HG02763 (cell line): ENCODE data around the gene GRM7.

Source experiments
- ATAC-seq: cut with Tn5 transposase; IDR thresholded peaks from one replicate; pipeline ENCODE4 v1.9.1; 2021; ENCODE audit warnings: mild to moderate bottlenecking, moderate library complexity; ENCODE audit not compliant: unreplicated experiment

Gene GRM7

GRCh38 chr3:7630925-7631324, 770.0 kb downstream of the GRM7 start:
- ATAC-seq, result no peak

GRCh38 chr3:7632305-7632704, 771.4 kb downstream of the GRM7 start:
- no peak for ATAC-seq

GRCh38 chr3:7637694-7638093, 776.8 kb downstream of the GRM7 start:
- ATAC-seq, result no peak

GRCh38 chr3:7638103-7638502, 777.2 kb downstream of the GRM7 start:
- no peak for ATAC-seq

- ATAC-seq, result no peak
Measured at GRCh38 chr3:7640787-7641186, 779.9 kb downstream of the GRM7 start.

- no peak for ATAC-seq
Measured at GRCh38 chr3:7646851-7647250, 785.9 kb downstream of the GRM7 start.

GRCh38 chr3:7650466-7650865, 789.6 kb downstream of the GRM7 start:
- no peak for ATAC-seq

GRCh38 chr3:7651274-7651673, 790.4 kb downstream of the GRM7 start:
- no peak for ATAC-seq

- no peak for ATAC-seq
Measured at GRCh38 chr3:7657214-7658112, 796.5 kb downstream of the GRM7 start.

GRCh38 chr3:7658294-7658693, 797.4 kb downstream of the GRM7 start:
- ATAC-seq, result no peak

- no peak for ATAC-seq
Measured at GRCh38 chr3:7659079-7659478, 798.2 kb downstream of the GRM7 start.

- ATAC-seq, result no peak
Measured at GRCh38 chr3:7663771-7664170, 802.9 kb downstream of the GRM7 start.

GRCh38 chr3:7667774-7668173, 806.9 kb downstream of the GRM7 start:
- no peak for ATAC-seq

- ATAC-seq, result no peak
Measured at GRCh38 chr3:7669641-7670040, 808.7 kb downstream of the GRM7 start.

- no peak for ATAC-seq
Measured at GRCh38 chr3:7678521-7678920, 817.6 kb downstream of the GRM7 start.

- ATAC-seq, result no peak
Measured at GRCh38 chr3:7682822-7683229, 821.9 kb downstream of the GRM7 start.

GRCh38 chr3:7683426-7683825, 822.5 kb downstream of the GRM7 start:
- no peak for ATAC-seq

- no peak for ATAC-seq
Measured at GRCh38 chr3:7684182-7684715, 823.3 kb downstream of the GRM7 start.

- no peak for ATAC-seq
Measured at GRCh38 chr3:7687428-7688147, 826.7 kb downstream of the GRM7 start.

- ATAC-seq, result no peak
Measured at GRCh38 chr3:7692866-7693265, 832.0 kb downstream of the GRM7 start.

- no peak for ATAC-seq
Measured at GRCh38 chr3:7693976-7694375, 833.1 kb downstream of the GRM7 start.

- no peak for ATAC-seq
Measured at GRCh38 chr3:7695049-7695448, 834.1 kb downstream of the GRM7 start.
